GM21529 (cell line): ENCODE results near the gene HEATR5A.
"Not testable (repeated sequence)": the region's sequence is repeated elsewhere in the genome, so short reads cannot be mapped to it uniquely, and the experiment has no call there.

ENCODE experiments used
- ATAC-seq: cut with Tn5 transposase; IDR thresholded peaks from one replicate; pipeline ENCODE4 v1.9.1; 2021; ENCODE audit not compliant: unreplicated experiment

The HEATR5A gene

DNA sequence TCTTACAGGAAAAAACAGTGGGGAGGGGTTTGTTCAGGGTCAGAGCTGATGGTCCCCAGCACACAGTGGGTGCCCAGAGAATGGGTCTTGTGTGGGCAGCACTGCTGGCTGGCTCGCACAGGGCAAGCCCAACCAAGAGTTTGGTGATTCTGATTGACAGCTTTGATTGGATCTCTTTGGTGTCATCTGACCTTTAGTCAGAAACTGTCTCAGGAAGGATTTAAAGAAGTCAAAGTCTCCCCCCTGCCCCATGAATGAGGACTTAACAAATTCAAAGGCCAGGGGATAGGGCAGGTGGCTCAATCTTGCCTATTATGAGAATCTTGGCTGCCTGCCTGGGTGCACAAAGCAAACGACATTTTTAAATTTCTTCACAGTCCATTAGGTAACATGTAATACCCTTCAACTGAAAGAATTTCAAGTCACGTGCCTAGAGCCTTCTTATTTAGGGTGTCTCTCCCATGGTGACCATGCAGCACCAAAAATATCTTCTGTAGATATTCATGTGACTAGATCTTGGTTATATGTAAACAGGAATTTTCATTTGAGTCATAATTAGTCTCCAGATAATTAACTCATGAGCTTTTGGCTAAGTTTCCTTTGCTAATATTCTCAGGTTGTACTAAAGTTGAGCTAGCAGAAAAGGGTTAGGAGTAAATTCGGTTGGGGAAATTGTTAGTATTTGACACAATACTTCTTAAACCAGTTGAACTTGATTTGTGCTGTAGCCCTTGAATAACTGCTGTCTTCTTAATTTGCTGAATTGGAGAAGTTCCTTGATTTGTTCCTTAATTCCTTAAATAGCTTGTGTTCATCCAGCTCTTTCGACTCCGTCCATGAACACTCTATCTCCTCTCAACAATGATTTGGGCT is 158.3 kb downstream of the HEATR5A start:
- ATAC-seq, result no peak

DNA sequence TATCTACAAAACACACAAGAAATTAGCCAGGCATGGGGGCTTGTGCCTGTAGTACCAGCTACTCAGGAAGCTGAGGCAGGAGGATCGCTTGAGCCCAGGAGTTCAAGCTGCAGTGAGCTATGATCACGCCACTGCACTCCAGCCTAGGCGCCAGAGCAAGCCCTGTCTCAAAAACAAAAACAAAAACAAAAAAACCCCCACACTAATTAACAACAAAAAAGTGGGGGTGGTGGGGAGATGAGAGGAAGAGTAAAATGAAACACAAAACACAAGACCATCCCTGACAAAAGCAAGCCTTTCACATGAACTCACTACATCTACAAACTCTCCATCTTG is 158.9 kb downstream of the HEATR5A start:
- ATAC-seq, result no peak

DNA sequence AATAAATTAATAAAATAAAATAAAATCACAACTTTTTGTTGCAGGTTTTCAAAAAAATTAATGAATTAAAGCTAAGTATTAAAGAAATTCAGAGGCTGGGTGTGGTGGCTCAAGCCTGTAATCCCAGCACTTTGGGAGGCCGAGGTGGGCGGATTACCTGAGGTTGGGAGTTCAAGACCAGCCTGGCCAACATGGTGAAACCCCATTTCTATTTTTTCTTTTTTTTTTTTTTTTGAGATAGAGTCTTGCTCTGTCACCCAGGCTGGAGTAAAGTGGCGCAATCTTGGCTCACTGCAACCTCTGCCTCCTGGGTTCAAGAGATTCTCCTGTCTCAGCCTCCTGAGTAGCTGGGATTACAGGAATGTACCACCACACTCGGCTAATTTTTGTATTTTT is 161.3 kb downstream of the HEATR5A start:
- not testable (repeated sequence) for ATAC-seq

- no peak for ATAC-seq
Measured at GRCh38 chr14:31258427-31259039, 161.8 kb downstream of the HEATR5A start.

- not testable (repeated sequence) for ATAC-seq
Measured at GRCh38 chr14:31257554-31258426, 162.6 kb downstream of the HEATR5A start.

- no peak for ATAC-seq
Measured at GRCh38 chr14:31257244-31257553, 163.2 kb downstream of the HEATR5A start.

GRCh38 chr14:31256534-31257243 is 163.7 kb downstream of the HEATR5A start:
- no peak for ATAC-seq

DNA sequence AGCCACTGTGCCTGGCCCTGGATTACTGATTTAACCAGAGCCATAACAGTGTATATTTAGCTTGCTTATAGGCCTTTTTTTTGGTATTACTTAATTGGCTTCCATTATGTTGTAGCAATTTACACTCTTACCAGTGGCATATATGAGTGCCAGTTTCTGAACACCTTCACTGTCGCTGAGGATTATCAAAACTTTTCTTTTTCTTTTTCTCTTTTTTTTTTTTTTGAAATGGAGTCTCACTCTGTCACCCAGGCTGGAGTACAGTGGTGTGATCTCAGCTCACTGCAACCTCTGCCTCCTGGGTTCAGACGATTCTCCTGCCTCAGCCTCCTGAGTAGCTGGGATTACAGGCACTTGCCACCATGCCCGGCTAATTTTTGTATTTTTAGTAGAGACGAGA is 164.4 kb downstream of the HEATR5A start:
- not testable (repeated sequence) for ATAC-seq

GRCh38 chr14:31255286-31255685 is 165.1 kb downstream of the HEATR5A start:
- no peak for ATAC-seq

- no peak for ATAC-seq
Measured at GRCh38 chr14:31253746-31254471, 166.4 kb downstream of the HEATR5A start.

GRCh38 chr14:31252865-31253264 is 167.5 kb downstream of the HEATR5A start:
- no peak for ATAC-seq

DNA sequence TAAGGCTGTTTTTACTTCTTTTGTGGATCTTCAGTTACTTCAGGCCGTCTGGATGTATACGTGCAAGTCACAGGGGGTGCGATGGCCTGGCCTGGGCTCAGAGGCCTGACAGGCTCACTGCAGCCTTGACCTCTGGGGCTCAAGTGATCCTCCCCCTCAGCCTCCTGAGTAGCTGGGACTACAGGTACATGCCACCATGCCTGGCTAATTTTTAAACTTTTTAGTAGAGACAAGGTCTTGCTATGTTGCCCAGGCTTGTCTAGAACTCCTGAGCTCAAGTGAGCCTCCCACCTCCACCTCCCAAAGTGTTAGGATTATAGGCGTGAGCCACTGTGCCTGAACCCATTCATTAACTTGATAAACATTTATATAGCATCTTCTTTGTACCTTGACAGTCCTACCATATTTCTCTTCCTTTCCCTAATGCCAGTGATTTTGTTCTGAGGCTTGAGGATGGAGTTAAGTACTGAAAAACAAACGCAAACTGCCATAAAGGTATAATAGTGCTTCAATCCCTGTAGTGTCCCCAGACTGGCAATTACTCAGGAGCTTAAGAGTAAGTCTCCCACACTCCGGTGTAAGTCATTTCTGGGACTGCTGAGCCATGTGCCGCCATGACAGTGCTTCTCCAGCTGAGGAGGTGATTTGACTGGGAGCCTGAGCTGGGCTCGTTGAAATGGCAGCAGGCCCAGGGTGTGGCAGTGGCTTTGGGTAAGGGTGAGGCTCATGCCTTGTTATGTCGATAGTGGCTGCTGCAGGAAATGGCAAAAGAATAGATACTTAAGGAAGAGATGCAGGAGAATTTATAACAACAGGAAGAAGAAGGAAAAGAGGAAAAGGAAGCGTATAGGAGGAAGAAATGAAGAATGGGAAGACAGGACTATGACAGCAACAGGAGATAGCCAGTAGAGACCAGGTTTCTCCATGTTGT is 169.1 kb downstream of the HEATR5A start:
- ATAC-seq, result no peak

DNA sequence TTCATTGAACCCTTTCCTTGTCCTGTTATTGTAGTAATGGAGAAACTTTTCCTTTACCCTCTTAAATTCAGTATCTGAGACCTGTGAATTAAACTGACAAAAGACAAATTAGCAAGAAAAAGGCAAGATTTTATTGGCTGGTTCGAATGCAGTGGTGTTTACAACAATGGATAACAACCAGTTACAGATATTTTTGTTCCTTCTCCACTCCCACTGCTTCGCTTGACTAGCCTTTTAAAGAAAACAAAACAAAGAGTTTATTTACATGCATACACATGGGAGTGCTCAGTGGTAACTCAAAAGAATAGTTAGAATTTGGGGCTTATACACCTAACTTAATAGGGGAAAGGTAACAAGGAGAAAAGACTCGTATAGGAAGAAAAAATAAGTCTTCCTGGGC is 175.7 kb downstream of the HEATR5A start:
- no peak for ATAC-seq

GRCh38 chr14:31243860-31244259 is 176.5 kb downstream of the HEATR5A start:
- no peak for ATAC-seq

GRCh38 chr14:31242161-31242940 is 178.0 kb downstream of the HEATR5A start:
- ATAC-seq, result not testable (repeated sequence)
